HPDE6-E6E7 (cell line): ENCODE results near the gene BPIFB2.

Experiments
- DNase-seq: peaks from one replicate; pipeline ENCODE4 v3.0.0; 2011; ENCODE audit warnings: missing footprints; ENCODE audit errors: extremely low spot score

BPIFB2 gene

GRCh38 chr20:33020278-33021161 lies 13.0 kb downstream of the BPIFB2 start:
- no peak for DNase-seq

GRCh38 chr20:33021879-33022278 lies 14.4 kb downstream of the BPIFB2 start:
- DNase-seq = no peak

- no peak for DNase-seq
Observed at GRCh38 chr20:33022289-33022688, 14.8 kb downstream of the BPIFB2 start.

GRCh38 chr20:33022694-33023438 lies 15.4 kb downstream of the BPIFB2 start:
- DNase-seq = no peak

- no peak for DNase-seq
Observed at GRCh38 chr20:33023439-33024242, 16.1 kb downstream of the BPIFB2 start.

- DNase-seq = no peak
Observed at GRCh38 chr20:33024243-33024560, 16.7 kb downstream of the BPIFB2 start.

GRCh38 chr20:33024609-33025317 lies 17.3 kb downstream of the BPIFB2 start:
- DNase-seq = no peak

- no peak for DNase-seq
Observed at GRCh38 chr20:33025318-33025876, 17.9 kb downstream of the BPIFB2 start.

- no peak for DNase-seq
Observed at GRCh38 chr20:33026072-33026778, 18.7 kb downstream of the BPIFB2 start.

- no peak for DNase-seq
Observed at GRCh38 chr20:33026779-33027759, 19.6 kb downstream of the BPIFB2 start.

- DNase-seq = no peak
Observed at GRCh38 chr20:33027769-33028751, 20.6 kb downstream of the BPIFB2 start.

GRCh38 chr20:33028875-33029274 lies 21.4 kb downstream of the BPIFB2 start:
- DNase-seq = no peak

GRCh38 chr20:33030076-33030475 lies 22.6 kb downstream of the BPIFB2 start:
- no peak for DNase-seq

- DNase-seq = no peak
Observed at GRCh38 chr20:33030569-33030968, 23.1 kb downstream of the BPIFB2 start.

GRCh38 chr20:33031531-33031930 lies 24.0 kb downstream of the BPIFB2 start, which contains the start of gene BPIFB6:
Gene BPIFB6 (plus strand): TSS chr20:33031648. CDS start chr20:33031648, 0 bp downstream.
- DNase-seq = no peak

- no peak for DNase-seq
Observed at GRCh38 chr20:33032555-33032954, 25.1 kb downstream of the BPIFB2 start.

- DNase-seq = no peak
Observed at GRCh38 chr20:33033381-33033780, 25.9 kb downstream of the BPIFB2 start.

- no peak for DNase-seq
Observed at GRCh38 chr20:33034115-33034514, 26.6 kb downstream of the BPIFB2 start.
